HG03460 (cell line): ENCODE results near the gene CUEDC1.

Source experiments
- ATAC-seq: cut with Tn5 transposase; IDR thresholded peaks from one replicate; pipeline ENCODE4 v1.9.1; 2021; ENCODE audit not compliant: unreplicated experiment

The CUEDC1 gene

GRCh38 chr17:57879437-57880085 is 75.7 kb downstream of the CUEDC1 start:
- ATAC-seq = no peak

GRCh38 chr17:57877803-57878377 is 77.3 kb downstream of the CUEDC1 start:
- ATAC-seq = no peak

- no peak for ATAC-seq
Observed at GRCh38 chr17:57876866-57877237, 78.4 kb downstream of the CUEDC1 start.

GRCh38 chr17:57876023-57876865 is 79.0 kb downstream of the CUEDC1 start:
- no peak for ATAC-seq

DNA sequence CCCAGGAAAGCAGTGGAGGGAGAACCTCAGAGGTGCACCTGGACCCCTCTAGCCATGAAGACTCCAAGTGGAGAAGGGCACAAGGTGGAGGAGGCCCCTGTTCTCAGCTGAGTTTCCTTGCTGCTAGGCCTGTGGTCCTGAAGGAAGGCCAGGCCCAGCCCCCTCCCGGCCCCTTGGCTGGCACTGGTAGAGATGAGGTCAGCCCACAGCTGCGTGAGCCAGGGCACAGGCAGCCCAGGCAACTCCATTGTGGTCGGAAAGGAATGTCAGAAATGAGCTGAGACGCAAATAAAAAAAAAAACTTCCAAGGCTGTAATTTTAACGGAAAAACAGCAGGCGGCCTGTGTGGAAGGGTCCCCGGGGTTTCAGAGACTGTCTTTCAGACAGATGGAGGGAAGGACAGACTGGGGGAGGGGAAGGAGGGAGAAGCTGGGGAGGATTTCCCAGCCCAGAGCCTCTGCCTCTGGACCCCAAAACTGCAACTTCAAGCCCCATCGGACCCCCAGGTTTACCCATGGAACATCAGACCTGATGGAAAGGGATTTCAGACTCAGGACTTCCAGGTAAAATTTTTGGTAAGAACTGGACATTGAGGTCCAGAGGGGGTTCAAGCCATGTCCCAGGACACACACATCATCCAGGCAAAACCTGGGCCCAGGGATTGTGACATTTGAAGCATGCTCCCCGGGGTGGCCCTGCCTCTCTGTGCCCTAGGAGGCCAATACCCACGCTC is 79.8 kb downstream of the CUEDC1 start:
- ATAC-seq = no peak

- ATAC-seq = no peak
Observed at GRCh38 chr17:57874434-57875289, 80.5 kb downstream of the CUEDC1 start.

- no peak for ATAC-seq
Observed at GRCh38 chr17:57874058-57874419, 81.2 kb downstream of the CUEDC1 start.

- no peak for ATAC-seq
Observed at GRCh38 chr17:57873261-57874057, 81.8 kb downstream of the CUEDC1 start.

DNA sequence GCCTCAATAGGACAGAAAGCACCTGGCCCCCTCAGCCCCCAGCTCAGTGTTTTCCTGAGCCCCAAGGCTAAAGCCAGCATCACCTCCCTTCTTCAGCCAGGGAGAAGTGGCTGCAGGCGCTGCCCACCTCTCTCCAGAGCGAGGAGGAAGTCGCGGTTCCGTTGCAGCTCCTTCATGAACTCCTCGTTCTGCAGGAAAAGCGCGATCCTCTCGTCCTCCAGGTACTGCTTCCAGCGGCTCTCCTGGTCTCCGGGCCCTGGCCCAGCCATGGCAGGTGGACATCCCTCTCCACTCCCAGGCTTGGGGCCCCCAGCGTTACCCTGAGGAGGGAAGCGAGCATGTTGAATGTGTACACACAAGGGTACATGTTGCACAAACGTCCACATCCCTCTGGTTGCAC is 82.7 kb downstream of the CUEDC1 start:
- ATAC-seq = no peak

DNA sequence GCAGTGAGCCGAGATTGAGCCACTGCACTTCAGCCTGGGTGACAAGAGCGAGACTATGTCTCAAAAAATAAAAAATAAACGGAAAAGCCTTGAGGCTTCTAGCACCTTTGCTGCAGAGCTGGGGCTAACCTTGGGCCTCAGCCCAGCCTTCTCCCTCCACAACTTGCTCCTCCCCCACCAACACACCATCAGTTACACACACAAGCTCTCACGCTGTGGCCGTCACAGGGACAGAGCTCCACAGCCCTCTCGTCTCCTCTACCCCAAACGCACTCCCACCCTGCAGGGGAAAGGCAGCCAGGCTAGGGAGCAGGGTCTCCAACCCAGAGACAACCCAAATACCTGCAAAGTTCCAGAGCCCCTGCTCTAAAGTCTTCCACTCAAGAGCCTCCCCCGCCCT is 83.3 kb downstream of the CUEDC1 start:
- ATAC-seq = no peak

- no peak for ATAC-seq
Observed at GRCh38 chr17:57871155-57871554, 84.1 kb downstream of the CUEDC1 start.

DNA sequence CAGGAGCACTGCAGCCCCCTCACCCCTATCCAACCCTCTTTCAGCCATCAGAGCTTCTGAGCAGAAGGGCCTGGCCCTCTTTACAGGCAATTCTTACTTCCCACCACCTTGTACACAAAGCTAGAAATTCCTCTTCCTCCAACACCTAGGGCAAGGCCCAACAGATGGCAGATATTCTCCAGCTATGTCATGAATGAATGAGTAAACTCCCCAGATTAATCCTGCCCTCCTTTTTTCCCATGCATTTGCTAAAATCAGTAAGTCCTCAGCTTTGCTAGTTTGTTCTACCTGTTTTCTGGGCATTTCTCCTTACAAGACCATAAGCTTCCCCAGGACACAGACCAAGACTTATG is 85.0 kb downstream of the CUEDC1 start:
- ATAC-seq = no peak

DNA sequence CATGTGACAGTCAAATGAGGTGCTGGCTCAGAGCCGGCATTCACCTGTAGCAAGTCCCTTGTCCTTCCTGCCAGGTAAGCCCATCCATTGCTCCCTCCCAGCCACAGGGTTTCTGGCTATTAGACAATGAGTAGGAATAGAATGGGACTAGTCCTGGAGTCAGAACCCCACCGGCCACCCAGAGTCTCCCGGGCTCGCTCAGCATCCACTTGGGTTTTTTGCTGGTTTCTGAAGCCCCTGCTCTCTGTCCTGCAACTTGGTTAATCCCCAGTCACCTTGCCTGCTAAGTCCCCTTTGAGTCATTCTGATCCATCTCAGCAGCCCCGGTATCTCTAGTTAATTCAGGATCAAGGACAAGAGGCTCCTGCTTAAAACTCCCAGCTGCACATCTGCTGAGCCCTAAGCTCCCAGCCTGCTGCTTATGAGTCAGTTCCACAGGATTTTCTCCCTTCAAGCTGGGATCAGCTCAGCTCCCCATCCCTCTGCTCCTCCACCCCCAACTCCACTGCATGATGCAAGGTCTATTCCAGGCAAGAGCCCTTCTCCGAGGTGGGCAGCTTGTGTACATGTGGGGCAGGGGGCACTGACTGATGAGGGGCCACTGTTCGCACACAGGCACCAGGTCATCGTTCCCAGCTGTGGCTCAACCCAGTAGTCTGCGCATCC is 85.5 kb downstream of the CUEDC1 start:
- no peak for ATAC-seq

DNA sequence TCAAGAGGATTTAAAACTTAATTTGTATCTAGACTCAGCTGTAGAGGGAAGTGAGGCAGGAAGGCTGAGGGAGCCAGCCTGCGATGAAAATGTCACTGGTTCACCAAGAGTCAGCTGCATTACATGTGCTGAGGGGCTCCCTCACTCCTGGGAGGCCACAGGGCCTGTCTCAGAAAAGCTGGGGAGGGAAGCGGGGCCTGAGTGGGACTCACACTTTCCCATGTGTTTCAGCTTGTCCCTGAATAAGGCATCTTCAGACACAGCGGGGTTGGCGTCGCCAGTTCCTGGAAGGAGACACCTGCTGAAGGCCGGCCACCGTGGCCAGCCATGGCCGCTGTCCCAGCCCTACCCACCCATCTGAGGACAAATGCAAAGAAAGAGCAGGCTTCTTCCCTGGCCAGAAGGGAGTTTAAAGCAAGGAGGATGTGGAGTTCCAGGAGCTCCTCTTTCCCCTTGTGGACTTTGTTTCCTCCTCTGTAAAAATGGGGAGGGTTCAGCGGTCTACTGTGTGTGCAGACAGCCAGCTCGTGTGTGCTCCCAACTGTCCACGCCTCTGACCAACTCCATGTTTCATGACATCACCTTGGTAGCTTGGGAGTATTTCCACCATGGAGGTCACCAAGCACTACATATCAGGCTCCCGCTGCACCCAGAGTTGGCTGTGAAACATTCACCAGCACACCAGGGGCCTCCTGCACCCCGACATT is 86.1 kb downstream of the CUEDC1 start:
- ATAC-seq = no peak

- peak; percentile 81 for ATAC-seq
Observed at GRCh38 chr17:57868007-57868909, 87.0 kb downstream of the CUEDC1 start.

DNA sequence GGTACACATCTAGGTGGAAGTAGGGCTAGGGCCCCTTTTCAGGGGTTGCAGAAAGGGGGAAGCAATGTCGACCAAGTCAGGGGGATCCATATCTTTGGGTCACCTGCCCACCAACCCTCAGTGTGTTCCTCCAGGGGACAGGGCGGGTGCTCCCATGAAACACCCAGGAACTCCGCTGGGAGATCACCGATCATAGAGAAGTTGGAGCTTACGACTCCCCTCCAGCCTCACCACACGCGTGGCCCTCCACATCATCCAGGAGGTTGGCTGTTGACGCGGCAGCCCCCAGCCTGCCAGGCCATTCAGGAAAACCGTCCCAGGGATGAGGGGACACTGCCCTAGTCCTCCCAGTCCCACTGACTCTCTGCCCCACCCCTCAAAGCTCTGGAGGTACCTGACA is 88.1 kb downstream of the CUEDC1 start:
- ATAC-seq = no peak

DNA sequence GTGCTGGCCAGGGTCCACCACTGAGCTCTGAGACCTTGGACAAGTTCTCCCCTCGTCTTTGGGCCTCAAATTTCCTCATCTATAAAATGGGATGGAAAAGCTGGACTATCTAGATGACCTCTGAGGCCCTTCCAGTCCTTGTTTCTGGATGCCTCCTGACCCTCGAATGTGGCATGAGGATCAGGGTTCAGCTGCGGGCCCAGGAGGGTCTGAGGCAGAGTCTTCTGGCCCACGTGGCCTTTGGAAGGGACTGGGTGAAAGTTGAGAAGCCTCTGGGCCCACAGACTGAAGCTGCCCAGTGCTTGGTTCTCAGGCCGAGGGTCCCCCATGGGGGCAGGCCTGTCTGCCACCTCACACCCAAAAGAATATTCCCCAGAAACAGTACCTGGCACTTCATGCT is 88.5 kb downstream of the CUEDC1 start:
- ATAC-seq = no peak

- no peak for ATAC-seq
Observed at GRCh38 chr17:57866319-57866718, 88.9 kb downstream of the CUEDC1 start.
